Neuronal stem cell (in vitro differentiated cells): ENCODE data around the gene DEFB108B.
"Not testable (repeated sequence)": the region's sequence is repeated elsewhere in the genome, so short reads cannot be mapped to it uniquely, and the experiment has no call there.

ENCODE experiments used
- DNase-seq: peaks from one replicate; pipeline ENCODE4 v3.0.0-alpha.2; 2013; ENCODE audit warnings: low spot score
- H2AFZ ChIP-seq: one replicate; pipeline ENCODE4 v1.6.1; 2013; ENCODE audit warnings: mild to moderate bottlenecking, low read length, inconsistent platforms
- H2AK5ac ChIP-seq: 2 replicates; pipeline ENCODE4 v1.6.1; 2013; ENCODE audit warnings: low read depth, mild to moderate bottlenecking, inconsistent platforms, low read length, moderate library complexity, mixed read lengths
- H2BK120ac ChIP-seq: 2 replicates; pipeline ENCODE4 v1.6.1; 2013; ENCODE audit warnings: low read depth, mild to moderate bottlenecking, inconsistent platforms, low read length, moderate library complexity, mixed read lengths
- H2BK12ac ChIP-seq: one replicate; pipeline ENCODE4 v1.6.1; 2013; ENCODE audit warnings: low read length, inconsistent platforms
- H2BK15ac ChIP-seq: 2 replicates; pipeline ENCODE4 v1.6.1; 2013; ENCODE audit warnings: mild to moderate bottlenecking, low read length, inconsistent platforms, mixed read lengths
- H2BK5ac ChIP-seq: one replicate; pipeline ENCODE4 v1.6.1; 2013; ENCODE audit warnings: inconsistent platforms, mild to moderate bottlenecking, low read length, moderate library complexity
- H3K14ac ChIP-seq: one replicate; pipeline ENCODE4 v1.6.1; 2013; ENCODE audit warnings: low read length, inconsistent platforms
- H3K18ac ChIP-seq: 2 replicates; pipeline ENCODE4 v1.6.1; 2013; ENCODE audit warnings: low read length, inconsistent platforms
- H3K23ac ChIP-seq: 2 replicates; pipeline ENCODE4 v1.6.1; 2013; ENCODE audit warnings: low read depth, mild to moderate bottlenecking, mixed read lengths, low read length, inconsistent platforms; ENCODE audit not compliant: poor library complexity
- H3K27ac ChIP-seq: replicated peaks from 3 replicates; pipeline ENCODE4 v1.5.1; 2013; ENCODE audit warnings: low read length, inconsistent platforms
- H3K27me3 ChIP-seq, 3 experiments: 2 replicates each; pipeline ENCODE4 v1.6.1; 2013; ENCODE audit warnings: low read length in 3 of 3, mild to moderate bottlenecking in 2 of 3, inconsistent platforms in 1 of 3, low read depth in 1 of 3, mixed read lengths in 1 of 3, moderate library complexity in 1 of 3; ENCODE audit not compliant: control insufficient read depth in 3 of 3, insufficient read depth in 3 of 3
- H3K36me3 ChIP-seq, 2 donors: replicated peaks in 1 of 2; 2 replicates each; pipeline ENCODE4 v1.6.1; 2013; ENCODE audit warnings: low read length in 2 of 2; ENCODE audit not compliant: control insufficient read depth in 2 of 2, insufficient read depth in 2 of 2
- H3K4ac ChIP-seq: 2 replicates; pipeline ENCODE4 v1.6.1; 2013; ENCODE audit warnings: inconsistent platforms, mild to moderate bottlenecking, low read length, moderate library complexity
- H3K4me1 ChIP-seq, 2 donors: 1 replicate in 1 of 2; 2 replicates in 1 of 2; pipeline ENCODE4 v1.6.1; 2013; ENCODE audit warnings: low read length in 2 of 2, low read depth in 1 of 2; ENCODE audit not compliant: control insufficient read depth in 2 of 2, insufficient read depth in 1 of 2
- H3K4me2 ChIP-seq: one replicate; pipeline ENCODE4 v1.6.1; 2013; ENCODE audit warnings: mild to moderate bottlenecking, low read length, inconsistent platforms; ENCODE audit not compliant: insufficient read depth, poor library complexity, severe bottlenecking
- H3K4me3 ChIP-seq, 2 donors: 2 replicates each; pipeline ENCODE4 v1.5.1; 2013; ENCODE audit warnings: low read length in 2 of 2, mild to moderate bottlenecking in 2 of 2, inconsistent platforms in 1 of 2, moderate library complexity in 1 of 2
- H3K79me1 ChIP-seq: one replicate; pipeline ENCODE4 v1.6.1; 2013; ENCODE audit warnings: low read depth, mild to moderate bottlenecking, inconsistent platforms, low read length, moderate library complexity
- H3K9ac ChIP-seq: one replicate; pipeline ENCODE4 v1.6.1; 2013; ENCODE audit warnings: mild to moderate bottlenecking, low read depth, low read length, inconsistent platforms; ENCODE audit not compliant: poor library complexity
- H3K9me3 ChIP-seq, 2 donors: replicated peaks in 1 of 2; 2 replicates each; pipeline versions ENCODE3 to v1.6.1; 2013; ENCODE audit warnings: low read length in 2 of 2, mild to moderate bottlenecking in 2 of 2, inconsistent platforms in 1 of 2, low read depth in 1 of 2, mixed read lengths in 1 of 2, moderate library complexity in 1 of 2; ENCODE audit not compliant: control insufficient read depth in 2 of 2, insufficient read depth in 1 of 2
- H4K8ac ChIP-seq: one replicate; pipeline ENCODE4 v1.6.1; 2013; ENCODE audit warnings: low read depth, mild to moderate bottlenecking, inconsistent platforms, low read length, moderate library complexity
- H4K91ac ChIP-seq: one replicate; pipeline ENCODE4 v1.6.1; 2013; ENCODE audit warnings: low read length, low read depth, mild to moderate bottlenecking, inconsistent platforms; ENCODE audit not compliant: poor library complexity
- WGBS, 2 donors: extraction: QIAGEN DNeasy Blood & Tissue Kit; methylation state at CpG; one replicate each; pipeline ENCODE4 v1.1.7; 2013; ENCODE audit warnings: missing lambda C conversion rate in 2 of 2, mixed read lengths in 1 of 2; ENCODE audit not compliant: insufficient read length in 2 of 2, insufficient replicate concordance in 1 of 2; ENCODE audit errors: extremely low coverage in 2 of 2; 5-methylcytosine and 5-hydroxymethylcytosine counted together

Gene DEFB108B

GRCh38 chr11:71843858-71844257 lies 10.9 kb downstream of the DEFB108B start:
- no peaks in the 10 kb centered on the region for H3K4me1 ChIP-seq
- WGBS, 2 donors = no CpG with 5 or more reads among the region's 15 CpGs
- H3K23ac ChIP-seq = no peak overlapping the region
- no peak overlapping the region for H3K4me2 ChIP-seq
- H3K18ac ChIP-seq = peak overlapping the region; percentile 71
- no peak overlapping the region for H2BK120ac ChIP-seq
- H2BK12ac ChIP-seq = no peak overlapping the region
- H2BK5ac ChIP-seq = no peak overlapping the region
- no peaks in the 10 kb centered on the region for H3K27me3 ChIP-seq
- no peak overlapping the region for H3K14ac ChIP-seq
- no peaks in the 10 kb centered on the region for H3K36me3 ChIP-seq
- no peak overlapping the region for H3K27ac ChIP-seq
- H2AFZ ChIP-seq = peak overlapping the region; percentile 72
- H3K9ac ChIP-seq = no peak overlapping the region
- no peaks in the 10 kb centered on the region for H3K79me1 ChIP-seq
- H3K9me3 ChIP-seq = no peaks in the 10 kb centered on the region
- H2AK5ac ChIP-seq = no peak overlapping the region
- no peak overlapping the region for H4K91ac ChIP-seq
- no peak overlapping the region for H3K4me3 ChIP-seq
- H3K4ac ChIP-seq = no peak overlapping the region
- no peak overlapping the region for H2BK15ac ChIP-seq
- H4K8ac ChIP-seq = no peak overlapping the region
- no peak for DNase-seq

- H3K79me1 ChIP-seq, H3K4ac ChIP-seq, H3K27ac ChIP-seq, H3K36me3 ChIP-seq, H2BK120ac ChIP-seq, H3K18ac ChIP-seq, H3K14ac ChIP-seq, H4K8ac ChIP-seq, H2AFZ ChIP-seq, H4K91ac ChIP-seq, H3K4me2 ChIP-seq, H3K27me3 ChIP-seq, H3K9me3 ChIP-seq, H2BK12ac ChIP-seq, H3K4me3 ChIP-seq, DNase-seq, H3K23ac ChIP-seq, H2BK15ac ChIP-seq, H3K4me1 ChIP-seq, H2BK5ac ChIP-seq, H3K9ac ChIP-seq, H2AK5ac ChIP-seq: not testable (repeated sequence)
- no CpG with 5 or more reads among the region's 2 CpGs for WGBS, 2 donors
These were observed 20.9 kb downstream of the DEFB108B start for GRCh38 chr11:71853895-71854294.

- not testable (repeated sequence) for H3K27ac ChIP-seq, H3K27me3 ChIP-seq, H4K8ac ChIP-seq, H3K4me3 ChIP-seq, H3K4me2 ChIP-seq, H3K18ac ChIP-seq, H2AK5ac ChIP-seq, H2BK12ac ChIP-seq, H2BK5ac ChIP-seq, H3K14ac ChIP-seq, DNase-seq, H3K23ac ChIP-seq, H3K4ac ChIP-seq, H2BK120ac ChIP-seq, H4K91ac ChIP-seq, H3K9me3 ChIP-seq, H2BK15ac ChIP-seq, H3K9ac ChIP-seq, H3K36me3 ChIP-seq, H3K79me1 ChIP-seq, H2AFZ ChIP-seq, H3K4me1 ChIP-seq
- WGBS, 2 donors = no CpG with 5 or more reads among the region's 2 CpGs
These were observed 22.9 kb downstream of the DEFB108B start for GRCh38 chr11:71855880-71856279.

GRCh38 chr11:71860835-71861234 lies 27.8 kb downstream of the DEFB108B start:
- not testable (repeated sequence) for H3K18ac ChIP-seq, H4K8ac ChIP-seq, H2AK5ac ChIP-seq, H3K14ac ChIP-seq, H3K9me3 ChIP-seq, DNase-seq, H2BK12ac ChIP-seq, H2BK120ac ChIP-seq, H4K91ac ChIP-seq, H3K4me1 ChIP-seq, H2AFZ ChIP-seq, H3K36me3 ChIP-seq, H3K9ac ChIP-seq, H3K27me3 ChIP-seq, H3K79me1 ChIP-seq, H3K23ac ChIP-seq, H2BK5ac ChIP-seq, H3K27ac ChIP-seq, H3K4ac ChIP-seq, H2BK15ac ChIP-seq, H3K4me2 ChIP-seq, H3K4me3 ChIP-seq
- no CpG with 5 or more reads among the region's 3 CpGs for WGBS, 2 donors
